HG02610 (cell line): Measurements from ENCODE around the gene CPA2.
"Not testable (repeated sequence)": the region's sequence is repeated elsewhere in the genome, so short reads cannot be mapped to it uniquely, and the experiment has no call there.

Experiments used
- ATAC-seq: cut with Tn5 transposase; IDR thresholded peaks from one replicate; pipeline ENCODE4 v1.9.1; 2021; ENCODE audit warnings: mild to moderate bottlenecking, moderate library complexity; ENCODE audit not compliant: unreplicated experiment

Gene CPA2

GRCh38 chr7:130249626-130250025, 17.0 kb upstream of the CPA2 start:
- ATAC-seq: not testable (repeated sequence)

DNA sequence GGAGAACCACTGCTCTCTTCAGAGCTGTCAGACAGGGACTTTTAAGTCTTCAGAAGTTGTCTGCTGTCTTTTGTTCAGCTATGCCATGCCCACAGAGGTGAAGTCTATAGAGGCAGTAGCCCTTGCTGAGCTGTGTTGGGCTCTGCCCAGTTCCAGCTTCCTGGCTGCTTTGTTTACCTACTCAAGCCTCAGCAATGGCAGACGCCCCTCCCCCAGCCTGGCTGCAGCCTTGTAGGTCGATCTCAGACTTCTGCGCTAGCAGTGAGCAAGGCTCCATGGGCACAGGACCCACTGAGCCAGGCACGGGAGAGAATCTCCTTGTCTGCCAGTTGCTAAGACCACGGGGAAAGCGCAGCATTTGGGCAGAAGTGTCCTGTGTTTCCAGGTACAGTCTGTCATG, 12.1 kb upstream of the CPA2 start:
- no peak for ATAC-seq

DNA sequence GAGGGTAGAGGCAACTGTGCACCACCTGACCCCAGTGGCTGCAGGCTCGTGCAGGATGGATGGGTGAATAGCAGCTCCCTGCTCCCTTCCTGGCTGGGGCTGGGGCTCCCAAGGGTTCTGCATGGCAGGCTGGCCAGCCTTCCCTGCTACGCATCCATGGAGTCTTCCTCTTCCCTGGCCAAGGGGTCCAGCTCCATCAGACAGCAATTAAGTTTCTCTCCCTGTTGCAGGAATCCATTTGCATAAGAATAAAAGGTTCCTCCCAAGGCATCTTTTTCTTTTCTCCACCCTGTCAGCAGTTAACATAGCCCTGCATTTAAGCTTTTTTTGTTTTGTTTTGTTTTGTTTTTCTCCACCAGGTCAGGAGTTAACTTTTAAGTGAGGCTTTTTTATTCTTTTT, 10.0 kb upstream of the CPA2 start:
- no peak for ATAC-seq

- no peak for ATAC-seq
Measured at GRCh38 chr7:130258494-130259078, 8.1 kb upstream of the CPA2 start.

DNA sequence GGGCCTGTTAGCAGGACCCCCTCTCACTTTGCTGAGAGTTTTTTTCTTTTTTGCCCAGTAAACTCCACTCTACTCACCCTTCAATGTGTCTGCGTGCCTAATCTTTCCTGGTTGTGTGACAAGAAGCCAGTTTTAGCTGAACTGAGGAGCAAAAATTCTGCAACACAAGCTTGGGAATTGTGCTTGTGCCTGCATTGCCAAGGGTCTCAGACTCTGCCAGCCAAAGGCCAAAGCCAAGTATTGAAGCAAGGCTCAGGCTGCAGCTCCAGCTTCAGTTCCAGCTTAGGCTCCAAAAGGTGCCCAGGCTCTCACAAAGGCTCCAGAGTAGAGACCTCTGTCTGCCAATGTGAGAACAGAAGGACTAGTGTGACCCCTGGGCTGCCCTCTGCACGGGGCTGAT, 4.2 kb upstream of the CPA2 start:
- ATAC-seq: no peak

DNA sequence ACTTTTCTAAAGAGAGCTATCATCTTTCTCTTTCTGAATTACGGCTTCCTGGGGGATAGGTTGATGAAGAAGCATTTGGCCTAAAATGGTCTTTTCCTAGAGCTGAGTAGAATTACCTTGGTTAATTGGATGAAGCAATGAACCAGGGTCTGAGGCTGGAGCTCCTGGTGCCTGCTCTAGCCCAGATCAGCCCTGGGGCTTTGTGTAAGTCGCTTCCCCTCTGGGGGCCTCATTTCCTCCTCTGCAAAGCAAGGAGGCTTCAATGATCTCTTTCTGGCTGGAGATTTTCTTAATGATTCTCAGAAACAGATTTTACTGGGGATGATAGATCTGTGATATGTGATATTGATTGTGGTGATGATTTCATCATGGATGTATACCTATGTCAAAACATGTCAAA, 3.5 kb upstream of the CPA2 start:
- ATAC-seq: no peak

GRCh38 chr7:130266961-130267321, 278 bp downstream of the CPA2 start:
- ATAC-seq: no peak

DNA sequence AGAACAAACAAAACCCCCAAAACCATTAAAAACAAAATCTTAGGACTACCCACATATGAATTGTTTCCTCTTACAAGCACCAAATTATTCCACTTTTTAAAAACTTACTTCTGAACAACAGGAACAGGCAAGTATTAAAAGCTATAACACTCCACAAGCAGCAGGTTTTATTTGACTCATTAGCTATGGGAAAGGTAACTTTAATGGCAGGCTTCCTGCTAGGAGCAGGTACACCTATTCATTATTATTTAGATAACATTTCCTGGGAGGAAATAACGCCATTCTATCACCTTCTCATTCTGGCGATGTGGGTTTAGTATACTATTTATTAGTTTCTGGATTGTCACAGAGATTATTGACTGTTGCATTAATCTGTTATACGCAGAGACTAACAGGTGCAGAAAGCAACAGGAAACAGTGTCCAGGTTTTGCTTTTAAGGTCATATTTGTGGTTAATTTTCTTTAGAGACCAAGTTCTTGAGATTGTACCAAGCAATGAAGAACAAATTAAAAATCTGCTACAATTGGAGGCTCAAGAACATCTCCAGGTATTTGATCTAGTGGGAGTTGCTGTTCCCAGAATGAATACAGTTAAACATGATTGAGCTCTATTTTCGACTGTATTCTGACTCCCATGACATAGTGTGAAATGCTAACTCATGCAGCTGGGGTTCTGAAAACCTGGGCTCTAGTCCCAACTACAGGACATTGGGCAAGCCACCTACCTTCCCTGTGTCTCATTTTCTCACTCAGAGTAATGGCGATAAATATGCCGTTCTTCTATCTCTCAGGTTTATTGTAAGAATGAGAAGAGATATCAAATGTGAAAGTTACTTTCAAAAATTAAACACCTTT, 2.0 kb downstream of the CPA2 start:
- no peak for ATAC-seq

- ATAC-seq: no peak
Measured at GRCh38 chr7:130269318-130269694, 2.6 kb downstream of the CPA2 start.

DNA sequence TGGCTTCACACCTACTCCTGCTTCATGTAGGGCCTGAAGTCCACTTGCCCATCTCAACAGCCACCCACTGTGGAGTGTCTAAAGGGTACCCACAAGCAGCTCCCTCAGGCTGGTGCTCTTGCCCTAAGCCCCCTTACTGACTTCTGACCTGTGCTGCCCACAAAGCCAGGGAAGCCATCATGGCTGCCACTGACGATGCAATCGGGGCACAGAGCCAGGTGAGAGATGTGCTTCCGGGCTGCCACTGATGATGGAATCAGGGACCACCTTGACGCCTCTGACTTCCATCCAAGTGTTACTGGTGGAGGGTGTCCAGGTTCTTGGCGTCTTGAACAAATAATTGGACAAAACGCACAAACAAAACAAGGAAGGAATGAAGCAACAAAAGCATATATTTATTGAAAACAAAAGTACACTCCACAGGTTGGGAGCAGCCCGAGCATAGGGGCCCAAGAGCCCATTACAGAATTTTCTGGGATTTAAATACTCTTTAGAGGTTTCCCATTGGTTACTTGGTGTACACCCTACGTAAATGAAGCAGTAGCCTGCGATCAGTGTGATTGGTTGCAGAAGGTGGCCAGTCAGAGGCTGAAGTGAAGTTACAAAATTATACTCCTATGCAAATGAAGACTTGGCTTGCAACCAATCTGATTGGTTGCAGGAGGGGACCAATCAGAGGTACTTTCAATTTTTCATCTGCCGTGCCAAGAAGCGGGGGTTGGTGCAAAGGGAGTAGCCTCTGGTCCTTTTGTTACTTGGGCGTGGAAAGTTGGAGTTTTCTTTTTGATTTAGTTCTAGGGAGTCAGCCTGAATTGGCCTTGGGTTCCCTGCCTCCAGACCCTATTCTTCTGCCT, 4.5 kb downstream of the CPA2 start:
- ATAC-seq: no peak

GRCh38 chr7:130272381-130273080, 5.9 kb downstream of the CPA2 start:
- ATAC-seq: no peak

DNA sequence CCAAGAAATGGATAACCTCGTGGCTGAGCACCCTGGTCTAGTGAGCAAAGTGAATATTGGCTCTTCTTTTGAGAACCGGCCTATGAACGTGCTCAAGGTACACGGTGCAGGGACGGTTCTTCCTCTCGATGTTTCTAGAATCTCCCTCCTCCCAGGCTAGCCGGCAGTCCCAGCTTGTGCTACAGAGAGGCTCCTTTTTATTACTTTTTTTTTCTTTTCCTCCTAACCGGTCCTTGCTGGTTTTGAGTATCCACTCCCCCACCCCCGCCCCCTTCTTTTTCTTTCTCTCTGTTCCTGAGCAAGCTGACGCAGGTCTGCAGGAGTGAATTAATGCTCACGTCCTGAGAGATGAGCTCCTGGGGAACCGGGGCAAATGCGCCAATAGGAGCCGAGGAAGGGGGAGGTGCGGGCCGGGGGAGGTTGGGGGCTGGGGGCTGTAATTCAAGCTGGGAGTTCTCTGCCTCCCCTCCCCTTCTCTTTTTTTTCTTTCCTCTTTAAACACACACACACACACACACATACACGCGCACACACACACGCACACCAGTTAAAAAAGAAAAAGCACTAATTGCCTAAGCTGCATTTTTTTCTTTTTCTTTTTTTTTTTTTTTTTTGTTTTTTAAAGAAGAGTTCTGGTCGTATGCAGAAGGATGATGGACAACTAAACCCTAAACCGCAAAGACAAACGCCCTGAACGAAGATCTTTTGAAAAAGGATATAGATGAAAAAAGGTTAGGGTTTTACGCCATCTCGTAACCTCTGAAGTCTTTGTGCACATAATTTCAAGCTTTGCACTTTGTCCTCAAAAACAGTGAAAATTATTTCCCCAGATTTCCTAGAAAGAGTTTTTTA, 6.6 kb downstream of the CPA2 start:
- no peak for ATAC-seq

- ATAC-seq: no peak
Measured at GRCh38 chr7:130273933-130274255, 7.2 kb downstream of the CPA2 start.

DNA sequence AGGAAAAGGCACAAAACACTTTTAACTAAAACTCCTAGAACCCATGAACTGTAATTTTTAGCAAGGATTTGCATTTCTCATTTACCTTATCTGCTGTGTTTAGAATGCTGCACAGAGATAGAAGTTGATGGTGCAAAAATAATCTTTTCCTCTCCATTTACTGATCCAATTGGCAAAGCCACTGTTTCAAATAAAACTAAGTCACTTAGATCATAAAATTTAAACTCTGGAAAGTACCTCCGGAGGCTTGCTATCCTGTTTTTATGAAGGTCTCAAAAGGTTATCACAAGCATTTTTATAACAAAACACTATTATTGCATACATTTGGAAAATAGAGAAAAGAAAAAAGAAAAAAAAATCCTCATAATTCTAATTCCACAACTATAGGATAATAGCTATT, 7.6 kb downstream of the CPA2 start:
- ATAC-seq: no peak

- no peak for ATAC-seq
Measured at GRCh38 chr7:130274983-130275591, 8.4 kb downstream of the CPA2 start.

DNA sequence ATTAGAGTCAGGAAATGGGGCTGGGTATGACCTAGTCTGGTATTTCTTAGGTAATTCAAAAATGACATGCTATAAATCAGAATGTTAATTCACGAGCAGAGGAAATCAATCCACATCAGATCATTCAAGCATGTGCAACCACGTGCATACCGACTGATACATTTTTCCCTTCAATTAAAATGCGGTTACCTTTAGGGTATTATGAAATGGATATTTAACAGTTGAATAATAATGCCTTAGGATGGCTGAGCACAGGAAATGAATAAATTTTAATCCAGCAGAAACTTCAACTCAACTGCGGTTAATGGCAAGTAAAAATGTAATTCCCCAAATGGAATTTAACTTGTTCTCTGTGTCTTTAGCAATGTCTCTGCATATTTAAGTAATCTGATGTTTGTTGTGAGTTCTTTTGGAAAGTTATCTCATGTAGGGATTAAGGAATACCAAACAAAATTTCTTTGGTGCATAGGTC, 9.2 kb downstream of the CPA2 start:
- ATAC-seq: no peak

- no peak for ATAC-seq
Measured at GRCh38 chr7:130276796-130277762, 10.4 kb downstream of the CPA2 start.

- ATAC-seq: no peak
Measured at GRCh38 chr7:130277763-130278643, 11.3 kb downstream of the CPA2 start.
